Thyroid gland (tissue), 4 donors: ENCODE results near the gene CBR3. TPM values are rescaled to one million over a fixed set of nuclear protein-coding genes. Genes with fewer than 3 reads are reported as not detected.
A peak's percentile ranks its signal among the peaks of the same experiment; 100 is the strongest.

Source experiments
- DNase-seq, 2 donors: peaks; one replicate each; pipeline ENCODE4 v3.0.0-alpha.2; 2019
- H3K27ac ChIP-seq, 3 donors: fragments of 200-600 bp; sonication (generic); 1 replicate in 2 of 3; 2 replicates in 1 of 3; pipeline ENCODE4 v1.5.1; 2016 to 2019; ENCODE audit warnings: mild to moderate bottlenecking in 1 of 3, moderate library complexity in 1 of 3
- H3K27me3 ChIP-seq: fragments of 200-600 bp; sonication (generic); one replicate; pipeline ENCODE4 v1.5.1; 2019
- H3K36me3 ChIP-seq, 2 donors: fragments of 200-600 bp; sonication (generic); one replicate each; pipeline ENCODE4 v1.5.1; 2016 to 2019
- H3K4me1 ChIP-seq, 2 donors: fragments of 200-600 bp; sonication (generic); one replicate each; pipeline ENCODE4 v1.5.1; 2017 to 2019
- H3K4me3 ChIP-seq, 3 donors: fragments of 200-600 bp; sonication (generic); replicated peaks in 1 of 3; 1 replicate in 2 of 3; 2 replicates in 1 of 3; pipeline ENCODE4 v1.5.1; 2016; ENCODE audit warnings: mild to moderate bottlenecking in 1 of 3
- H3K9me3 ChIP-seq: fragments of 200-600 bp; sonication (generic); one replicate; pipeline ENCODE4 v1.5.1; 2017
- POLR2A ChIP-seq, 2 donors: fragments of 450-650 bp; IDR thresholded peaks; one replicate each; pipeline ENCODE4 v1.6.1; 2017; ENCODE audit warnings: antibody characterized with exemption in 2 of 2, mild to moderate bottlenecking in 2 of 2, moderate library complexity in 1 of 2
- WGBS, 2 donors: methylation state at CpG; one replicate each; pipeline ENCODE4 v1.1.5; 2017; 5-methylcytosine and 5-hydroxymethylcytosine counted together
- intact Hi-C: fragments of 100-400 bp; cut with DNase I; formaldehyde crosslinking; loops from one replicate; pipeline ENCODE4 v1.15.1; 2023
- total RNA-seq, 4 donors: library from RNA; depleted of rRNA; stranded (reverse); fragments of >200 nt; gene quantifications; one replicate each; pipeline ENCODE4 v1.2.3, GENCODE V29; 2016
- TF ChIP-seq, protein P1 (sequence below), 6 experiments: fragments of 200-600 bp in 3 of 6; fragments of 450-650 bp in 3 of 6; sonication (generic) in 3 of 6; IDR thresholded peaks; one replicate each; pipeline ENCODE4 v1.5.1; 2016 to 2019; ENCODE audit warnings: antibody characterized with exemption in 6 of 6, mild to moderate bottlenecking in 2 of 6, inconsistent platforms in 1 of 6, moderate library complexity in 1 of 6

Gene CBR3
- total RNA-seq: 10 to 100 TPM in 1 of 4 donors, 1 to 10 TPM in 3; 5.0 to 23.6 (median 6.5) TPM

DNA sequence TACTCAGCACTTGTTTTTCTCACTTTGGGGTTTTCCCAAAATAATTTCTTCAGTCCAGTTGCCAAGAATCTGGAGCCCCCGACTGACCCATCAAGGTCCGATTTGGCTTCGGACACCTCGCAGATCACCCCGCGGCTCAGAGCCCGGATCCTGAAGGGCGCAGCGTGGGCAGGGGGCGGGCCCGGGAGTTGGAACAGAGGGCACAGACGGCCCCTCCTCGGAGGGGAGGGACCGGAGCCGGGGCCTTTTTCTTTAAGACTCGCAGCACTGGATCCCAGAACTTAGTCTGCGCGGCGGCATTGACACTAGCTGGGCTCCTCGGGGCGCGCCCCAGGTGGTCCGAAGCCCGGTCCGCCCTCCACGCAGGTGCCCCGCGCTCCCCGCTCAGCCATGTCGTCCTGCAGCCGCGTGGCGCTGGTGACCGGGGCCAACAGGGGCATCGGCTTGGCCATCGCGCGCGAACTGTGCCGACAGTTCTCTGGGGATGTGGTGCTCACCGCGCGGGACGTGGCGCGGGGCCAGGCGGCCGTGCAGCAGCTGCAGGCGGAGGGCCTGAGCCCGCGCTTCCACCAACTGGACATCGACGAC is at the start of gene CBR3:
Gene CBR3 (plus strand): TSS at position 277 of the 588 bp plus-strand sequence. CDS start 114 bp downstream, at position 391.
- no peaks in the 10 kb centered on the region for H3K27me3 ChIP-seq
- peak in 1 of 2 donors; percentile 31 for TF ChIP-seq POLR2A (IDR thresholded peaks at IDR 0.05)
- TF ChIP-seq, protein P1, sequence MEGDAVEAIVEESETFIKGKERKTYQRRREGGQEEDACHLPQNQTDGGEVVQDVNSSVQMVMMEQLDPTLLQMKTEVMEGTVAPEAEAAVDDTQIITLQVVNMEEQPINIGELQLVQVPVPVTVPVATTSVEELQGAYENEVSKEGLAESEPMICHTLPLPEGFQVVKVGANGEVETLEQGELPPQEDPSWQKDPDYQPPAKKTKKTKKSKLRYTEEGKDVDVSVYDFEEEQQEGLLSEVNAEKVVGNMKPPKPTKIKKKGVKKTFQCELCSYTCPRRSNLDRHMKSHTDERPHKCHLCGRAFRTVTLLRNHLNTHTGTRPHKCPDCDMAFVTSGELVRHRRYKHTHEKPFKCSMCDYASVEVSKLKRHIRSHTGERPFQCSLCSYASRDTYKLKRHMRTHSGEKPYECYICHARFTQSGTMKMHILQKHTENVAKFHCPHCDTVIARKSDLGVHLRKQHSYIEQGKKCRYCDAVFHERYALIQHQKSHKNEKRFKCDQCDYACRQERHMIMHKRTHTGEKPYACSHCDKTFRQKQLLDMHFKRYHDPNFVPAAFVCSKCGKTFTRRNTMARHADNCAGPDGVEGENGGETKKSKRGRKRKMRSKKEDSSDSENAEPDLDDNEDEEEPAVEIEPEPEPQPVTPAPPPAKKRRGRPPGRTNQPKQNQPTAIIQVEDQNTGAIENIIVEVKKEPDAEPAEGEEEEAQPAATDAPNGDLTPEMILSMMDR (IDR thresholded peaks at IDR 0.05): no peak

DNA sequence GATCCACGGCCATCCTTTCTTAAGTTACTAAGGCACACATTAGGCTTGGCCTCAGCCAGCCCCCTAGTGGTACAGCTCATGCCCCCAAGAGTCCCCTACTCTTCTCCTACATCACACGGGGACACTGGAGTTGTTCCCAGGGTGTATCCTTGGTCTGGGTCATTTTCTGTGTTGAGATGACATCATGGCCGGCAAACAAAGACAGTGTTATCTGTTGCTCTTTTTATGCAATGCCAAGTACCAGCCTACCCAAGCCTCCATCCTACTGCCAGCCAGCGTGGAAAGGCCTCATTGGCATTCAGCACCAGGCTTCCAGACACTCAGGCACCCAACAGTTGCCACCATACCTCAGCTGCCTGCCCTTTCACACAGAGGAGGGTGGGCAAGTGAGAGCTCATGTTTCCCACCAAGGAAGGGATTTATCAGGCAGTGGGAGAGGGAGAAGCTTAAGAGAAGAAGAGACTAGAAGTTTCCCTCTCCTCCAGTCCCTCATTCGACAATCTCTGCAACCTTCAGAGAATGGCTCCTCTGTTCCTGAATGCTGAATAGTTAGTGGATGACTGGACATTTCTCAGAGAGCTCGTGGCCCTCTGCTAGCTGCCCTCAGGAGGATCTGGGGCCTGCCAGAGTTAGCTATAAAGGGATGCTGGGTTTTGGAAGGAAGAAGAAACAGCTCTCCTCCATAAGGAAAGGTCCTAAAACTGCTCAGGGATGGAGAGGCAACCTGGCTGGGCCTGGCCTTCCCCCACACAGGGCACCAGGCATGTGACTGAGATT is 47.3 kb upstream of the CBR3 start:
- Histone ChIP-seq H3K36me3 (no peaks in the 10 kb centered on the region), H3K9me3 (no peaks in the 10 kb centered on the region), H3K27ac (no peak overlapping the region), H3K4me1 (no peaks in the 10 kb centered on the region), H3K27me3 (no peaks in the 10 kb centered on the region), H3K4me3 (no peak overlapping the region)
- TF ChIP-seq, protein P1 (IDR thresholded peaks at IDR 0.05): no peak
- TF ChIP-seq POLR2A (IDR thresholded peaks at IDR 0.05): no peak
- intact Hi-C loops: no loop called here
- DNase-seq: no peak
- 80 to 83% methylated on average over 6 of the region's 6 CpGs for WGBS, 2 donors

More for the DNA sequence above, at the start of gene CBR3:
- intact Hi-C loops: no loop called here
- Histone ChIP-seq H3K4me1 (peaks cover 5 to 8% of the 10 kb centered on the region in 2 donors), H3K9me3 (no peaks in the 10 kb centered on the region), H3K27ac (peak within 1 kb of the TSS; percentile 59 to 81 (median 61)), H3K36me3 (no peaks in the 10 kb centered on the region), H3K4me3 (peak within 1 kb of the TSS; percentile 48 to 57 (median 57))
- DNase-seq: peak; percentile 59 to 62
- WGBS, 2 donors: 0 to 2% methylated on average over 14 to 16 of the region's 53 CpGs

DNA sequence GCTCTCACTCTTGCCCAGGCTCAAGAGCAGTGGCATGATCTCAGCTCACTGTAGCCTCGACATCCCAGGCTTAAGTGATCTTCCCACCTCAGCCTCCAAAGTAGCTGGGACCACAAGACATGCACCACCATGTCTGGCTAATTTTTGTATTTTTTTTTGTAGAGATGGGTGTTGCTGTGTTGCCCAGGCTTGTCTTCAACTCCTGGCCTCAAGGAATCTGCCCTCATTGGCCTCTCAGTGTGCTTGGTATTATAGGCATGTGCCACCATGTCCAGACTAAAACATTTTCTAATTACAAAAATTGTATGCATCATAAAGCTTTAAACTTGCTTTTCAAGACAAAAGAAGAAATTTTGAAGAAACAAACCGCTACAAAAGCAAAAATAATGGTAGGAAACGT is 44.9 kb upstream of the CBR3 start:
- H3K4me1 ChIP-seq: no peaks in the 10 kb centered on the region
- no peaks in the 10 kb centered on the region for H3K36me3 ChIP-seq
- no peak overlapping the region for H3K4me3 ChIP-seq
- intact Hi-C loops: no loop called here
- no peaks in the 10 kb centered on the region for H3K9me3 ChIP-seq
- no peak overlapping the region for H3K27ac ChIP-seq
- no peaks in the 10 kb centered on the region for H3K27me3 ChIP-seq
- no peak for TF ChIP-seq POLR2A (IDR thresholded peaks at IDR 0.05)
- TF ChIP-seq, protein P1 (IDR thresholded peaks at IDR 0.05): no peak
- no peak for DNase-seq
- WGBS, 2 donors: 94 to 95% methylated on average over 3 of the region's 3 CpGs

DNA sequence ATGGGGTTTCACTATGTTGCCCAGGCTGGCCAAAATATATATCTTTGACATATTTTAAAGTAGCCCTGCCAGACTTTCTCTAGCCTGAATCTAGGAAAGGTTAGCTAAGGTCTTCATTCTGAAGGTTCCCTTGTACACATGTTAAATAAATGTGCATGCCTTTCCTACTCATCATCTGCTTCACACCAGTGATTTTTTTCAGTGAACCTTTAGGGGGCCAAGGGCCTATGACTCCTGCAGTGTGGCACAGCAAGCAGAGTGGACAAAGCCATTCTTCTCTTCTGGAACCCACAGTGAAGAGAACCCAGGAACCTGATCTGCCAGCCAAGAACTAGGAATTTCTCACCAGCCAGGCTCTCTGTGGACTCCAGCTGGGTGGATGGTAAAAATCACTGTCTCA is 42.2 kb upstream of the CBR3 start:
- no peak for DNase-seq
- no peak for TF ChIP-seq POLR2A (IDR thresholded peaks at IDR 0.05)
- TF ChIP-seq, protein P1 (IDR thresholded peaks at IDR 0.05): no peak
- peaks cover under 1 to 10% of the 10 kb centered on the region in 2 donors for H3K4me1 ChIP-seq
- H3K9me3 ChIP-seq: no peaks in the 10 kb centered on the region
- no peak overlapping the region for H3K4me3 ChIP-seq
- no peaks in the 10 kb centered on the region for H3K27me3 ChIP-seq
- H3K27ac ChIP-seq: no peak overlapping the region
- intact Hi-C loops: no loop called here
- no peaks in the 10 kb centered on the region for H3K36me3 ChIP-seq

DNA sequence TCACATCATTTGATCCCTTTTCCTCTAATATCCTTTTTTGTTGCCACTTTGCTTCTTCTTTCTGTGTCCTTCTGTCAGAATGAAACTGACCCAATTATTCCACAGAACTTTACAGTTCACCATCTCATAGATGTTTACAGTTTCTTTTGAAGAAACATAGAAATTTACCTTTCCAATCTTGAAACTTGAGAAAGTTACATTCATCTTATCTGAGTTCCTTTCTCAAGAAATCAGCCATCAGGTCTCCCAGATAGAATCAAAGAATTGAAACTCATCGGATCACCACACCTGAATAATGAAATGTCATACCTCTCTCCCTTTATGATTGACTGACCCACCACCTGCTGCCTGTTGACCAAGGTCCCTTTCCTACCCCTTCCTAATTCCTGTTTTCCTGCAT is 41.4 kb upstream of the CBR3 start:
- H3K4me1 ChIP-seq: peaks cover 7 to 18% of the 10 kb centered on the region in 2 donors
- intact Hi-C loops: no loop called here
- no peak for TF ChIP-seq POLR2A (IDR thresholded peaks at IDR 0.05)
- TF ChIP-seq, protein P1 (IDR thresholded peaks at IDR 0.05): no peak

More for the DNA sequence above, 41.4 kb upstream of the CBR3 start:
- no peak overlapping the region for H3K27ac ChIP-seq
- no peaks in the 10 kb centered on the region for H3K36me3 ChIP-seq
- H3K27me3 ChIP-seq: no peaks in the 10 kb centered on the region
- WGBS, 2 donors: 94 to 96% methylated on average over 1 of the region's 1 CpG
- H3K4me3 ChIP-seq: no peak overlapping the region
- DNase-seq: no peak
- no peaks in the 10 kb centered on the region for H3K9me3 ChIP-seq
